ENCODE measurements around the gene IPP.
"Not testable (repeated sequence)": the region's sequence is repeated elsewhere in the genome, so short reads cannot be mapped to it uniquely, and the experiment has no call there.

The IPP gene

GRCh38 chr1:45753248-45754037 lies 3.0 kb upstream of the IPP start:
- H3K36me3 Mint-ChIP-seq, result no peaks in the 10 kb centered on the region
- no peak overlapping the region for H3K4me3 Mint-ChIP-seq
- no peaks in the 10 kb centered on the region for H3K27me3 Mint-ChIP-seq
- peaks cover 7% of the 10 kb centered on the region for H3K4me1 Mint-ChIP-seq
- no peak for ATAC-seq
- no peak overlapping the region for H3K27ac Mint-ChIP-seq
- H3K9me3 Mint-ChIP-seq, result peaks cover 3% of the 10 kb centered on the region

- no peak overlapping the region for H3K4me3 Mint-ChIP-seq
- peaks cover 3% of the 10 kb centered on the region for H3K9me3 Mint-ChIP-seq
- H3K27ac Mint-ChIP-seq, result no peak overlapping the region
- H3K36me3 Mint-ChIP-seq, result no peaks in the 10 kb centered on the region
- ATAC-seq, result no peak
- H3K4me1 Mint-ChIP-seq, result peaks cover 7% of the 10 kb centered on the region
- no peaks in the 10 kb centered on the region for H3K27me3 Mint-ChIP-seq
These were observed 2.1 kb upstream of the IPP start for GRCh38 chr1:45752441-45753052.

- peak overlapping the region; percentile 36 for H3K4me3 Mint-ChIP-seq
- peak overlapping the region; percentile 98 for H3K27ac Mint-ChIP-seq
- H3K9me3 Mint-ChIP-seq, result peaks cover 3% of the 10 kb centered on the region
- H3K4me1 Mint-ChIP-seq, result peaks cover 9% of the 10 kb centered on the region
- no peaks in the 10 kb centered on the region for H3K27me3 Mint-ChIP-seq
- ATAC-seq, result no peak
- H3K36me3 Mint-ChIP-seq, result no peaks in the 10 kb centered on the region
These were observed 1.6 kb upstream of the IPP start for GRCh38 chr1:45752014-45752413.

GRCh38 chr1:45751039-45751838 lies 786 bp upstream of the IPP start:
- Mint-ChIP-seq H3K4me1 (peaks cover 13% of the 10 kb centered on the region), H3K27ac (peak overlapping the region; percentile 98), H3K4me3 (peak overlapping the region; percentile 98)
- not testable (repeated sequence) for H3K27me3 Mint-ChIP-seq, H3K36me3 Mint-ChIP-seq, H3K9me3 Mint-ChIP-seq, ATAC-seq

GRCh38 chr1:45746922-45747321 lies 3.5 kb downstream of the IPP start:
- Mint-ChIP-seq H3K4me3 (no peak overlapping the region), H3K27me3 (no peaks in the 10 kb centered on the region), H3K27ac (no peak overlapping the region), H3K36me3 (peaks cover 13% of the 10 kb centered on the region), H3K9me3 (no peaks in the 10 kb centered on the region), H3K4me1 (peaks cover 13% of the 10 kb centered on the region)
- ATAC-seq, result no peak

GRCh38 chr1:45739641-45740156 lies 10.8 kb downstream of the IPP start:
- not testable (repeated sequence) for H3K9me3 Mint-ChIP-seq, H3K4me3 Mint-ChIP-seq, H3K27me3 Mint-ChIP-seq, H3K4me1 Mint-ChIP-seq, H3K27ac Mint-ChIP-seq, ATAC-seq
- peaks cover 26% of the 10 kb centered on the region for H3K36me3 Mint-ChIP-seq

GRCh38 chr1:45739137-45739536 lies 11.3 kb downstream of the IPP start:
- no peak for ATAC-seq
- Mint-ChIP-seq H3K9me3 (peaks cover 4% of the 10 kb centered on the region), H3K4me3 (no peak overlapping the region), H3K27me3 (no peaks in the 10 kb centered on the region), H3K36me3 (peaks cover 22% of the 10 kb centered on the region), H3K4me1 (no peaks in the 10 kb centered on the region), H3K27ac (no peak overlapping the region)

- peaks cover 13% of the 10 kb centered on the region for H3K4me1 Mint-ChIP-seq
- ATAC-seq, result no peak
- no peaks in the 10 kb centered on the region for H3K27me3 Mint-ChIP-seq
- H3K27ac Mint-ChIP-seq, result no peak overlapping the region
- no peak overlapping the region for H3K4me3 Mint-ChIP-seq
- no peaks in the 10 kb centered on the region for H3K9me3 Mint-ChIP-seq
- H3K36me3 Mint-ChIP-seq, result peaks cover 20% of the 10 kb centered on the region
These were observed 19.6 kb downstream of the IPP start for GRCh38 chr1:45730780-45731319.

- H3K27me3 Mint-ChIP-seq, result no peaks in the 10 kb centered on the region
- no peak for ATAC-seq
- H3K36me3 Mint-ChIP-seq, result peaks cover 20% of the 10 kb centered on the region
- no peak overlapping the region for H3K27ac Mint-ChIP-seq
- no peaks in the 10 kb centered on the region for H3K9me3 Mint-ChIP-seq
- H3K4me3 Mint-ChIP-seq, result no peak overlapping the region
- peaks cover 13% of the 10 kb centered on the region for H3K4me1 Mint-ChIP-seq
These were observed 20.2 kb downstream of the IPP start for GRCh38 chr1:45730075-45730779.

- H3K4me3 Mint-ChIP-seq, ATAC-seq, H3K4me1 Mint-ChIP-seq, H3K27me3 Mint-ChIP-seq, H3K9me3 Mint-ChIP-seq, H3K27ac Mint-ChIP-seq: not testable (repeated sequence)
- peaks cover 11% of the 10 kb centered on the region for H3K36me3 Mint-ChIP-seq
These were observed 24.4 kb downstream of the IPP start for GRCh38 chr1:45726007-45726406.

- peaks cover 11% of the 10 kb centered on the region for H3K36me3 Mint-ChIP-seq
- ATAC-seq, result no peak
- H3K27ac Mint-ChIP-seq, result no peak overlapping the region
- H3K27me3 Mint-ChIP-seq, result no peaks in the 10 kb centered on the region
- H3K4me1 Mint-ChIP-seq, result no peaks in the 10 kb centered on the region
- H3K4me3 Mint-ChIP-seq, result no peak overlapping the region
- no peaks in the 10 kb centered on the region for H3K9me3 Mint-ChIP-seq
These were observed 27.1 kb downstream of the IPP start for GRCh38 chr1:45723248-45723930.

GRCh38 chr1:45722809-45723208 lies 27.6 kb downstream of the IPP start:
- Mint-ChIP-seq H3K27ac (no peak overlapping the region), H3K4me3 (no peak overlapping the region), H3K27me3 (no peaks in the 10 kb centered on the region), H3K4me1 (no peaks in the 10 kb centered on the region), H3K9me3 (no peaks in the 10 kb centered on the region), H3K36me3 (peaks cover 11% of the 10 kb centered on the region)
- ATAC-seq, result no peak

GRCh38 chr1:45721207-45721606 lies 29.2 kb downstream of the IPP start:
- Mint-ChIP-seq H3K27me3 (no peaks in the 10 kb centered on the region), H3K4me1 (no peaks in the 10 kb centered on the region), H3K4me3 (no peak overlapping the region), H3K27ac (no peak overlapping the region), H3K36me3 (peaks cover 11% of the 10 kb centered on the region), H3K9me3 (no peaks in the 10 kb centered on the region)
- no peak for ATAC-seq

GRCh38 chr1:45718289-45718688 lies 32.2 kb downstream of the IPP start:
- ATAC-seq, result no peak
- Mint-ChIP-seq H3K4me3 (no peak overlapping the region), H3K36me3 (peaks cover 19% of the 10 kb centered on the region), H3K27me3 (no peaks in the 10 kb centered on the region), H3K4me1 (no peaks in the 10 kb centered on the region), H3K27ac (no peak overlapping the region), H3K9me3 (no peaks in the 10 kb centered on the region)

All from stimulated activated memory B cell treated with anti-CD40 and anti-IgM and Interleukin-4, amounts not matched to agents 10 μg/mL and 1 μg/mL and 100 μg/mL, for 72 hours (primary cell).